ENCODE measurements around the gene PRKCA.

DNA sequence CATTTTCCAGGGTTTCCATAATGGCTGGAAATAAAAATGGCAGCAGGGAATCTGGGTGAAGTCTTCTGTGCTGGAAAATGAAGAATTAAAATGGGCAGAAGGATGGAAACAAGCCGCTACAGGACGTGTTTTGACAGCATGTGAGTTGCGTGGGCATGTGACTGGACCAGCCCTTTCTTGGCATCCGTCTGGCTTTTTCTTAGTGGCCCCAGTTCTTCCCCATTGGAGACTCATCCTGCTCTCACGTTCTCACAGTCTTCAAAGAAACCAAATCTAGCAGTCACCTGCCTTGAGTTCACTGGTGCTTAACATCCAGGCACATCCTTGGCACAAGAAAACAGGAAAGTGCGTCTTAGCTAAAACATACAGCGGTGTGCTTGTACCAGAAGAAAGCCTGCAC is 352.4 kb downstream of the PRKCA start:
- TF ChIP-seq CTCF (IDR thresholded peaks at IDR 0.05; ENCODE audit: low read depth, low read length, poor library complexity, severe bottlenecking), result no peak
- TF ChIP-seq EZH2phosphoT487 (IDR thresholded peaks at IDR 0.05; ENCODE audit: borderline replicate concordance, low read length), result no peak

All from DOHH2 (cell line).